SU-DHL-6 (cell line): Measurements from ENCODE around the gene IMPG2.

Experiments used
- CTCF ChIP-seq: fragments of 200-600 bp; sonication (generic); IDR thresholded peaks from one replicate; pipeline ENCODE4 v1.5.1; 2017; ENCODE audit warnings: antibody characterized with exemption, mild to moderate bottlenecking, low read length, moderate library complexity; ENCODE audit not compliant: insufficient read depth, poor library complexity, severe bottlenecking
- EZH2phosphoT487 ChIP-seq: fragments of 200-600 bp; sonication (generic), shearing (Covaris generic); conservative IDR thresholded peaks from 2 replicates; pipeline ENCODE4 v1.6.1; 2018; ENCODE audit warnings: mild to moderate bottlenecking, antibody characterized with exemption, low read length, moderate library complexity, mixed read lengths

GRCh38 chr3:101217472-101218245 is 102.7 kb downstream of the IMPG2 start:
- no peak for TF ChIP-seq CTCF
- no peak for TF ChIP-seq EZH2phosphoT487
